Hepatocyte (in vitro differentiated cells): ENCODE data around the gene NSUN2.

ENCODE experiments used
- EZH2phosphoT487 ChIP-seq: fragments of 200-600 bp; sonication (generic); IDR thresholded peaks from one replicate; pipeline ENCODE4 v1.6.1; 2018; ENCODE audit warnings: antibody characterized with exemption, mild to moderate bottlenecking, low read depth, moderate library complexity; ENCODE audit not compliant: unreplicated experiment, severe bottlenecking
- TF ChIP-seq, protein P1 (sequence below): fragments of 200-600 bp; sonication (generic); IDR thresholded peaks from 2 replicates; pipeline ENCODE4 v1.5.1; 2016; ENCODE audit warnings: antibody characterized with exemption, mild to moderate bottlenecking; ENCODE audit not compliant: poor library complexity

DNA sequence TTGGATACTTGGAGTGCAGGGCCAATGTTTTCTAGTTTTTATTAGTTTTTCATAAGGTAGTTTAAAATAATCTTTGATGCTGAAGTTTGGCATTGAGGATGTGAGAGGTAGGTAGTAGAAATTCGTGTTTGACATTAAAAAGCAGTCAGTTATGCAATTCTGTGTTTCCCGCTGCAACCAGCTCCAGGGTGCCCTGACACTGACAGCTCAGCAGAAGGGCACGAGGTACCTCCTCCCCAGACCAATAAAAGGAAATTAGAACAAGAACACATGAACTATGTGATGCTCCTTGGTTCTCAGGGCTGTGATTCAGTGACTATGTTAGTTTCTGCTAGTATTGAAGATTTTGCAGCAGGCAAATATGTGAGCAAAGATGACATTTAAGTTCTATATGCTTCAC is 40.2 kb downstream of the NSUN2 start:
- TF ChIP-seq, protein P1, sequence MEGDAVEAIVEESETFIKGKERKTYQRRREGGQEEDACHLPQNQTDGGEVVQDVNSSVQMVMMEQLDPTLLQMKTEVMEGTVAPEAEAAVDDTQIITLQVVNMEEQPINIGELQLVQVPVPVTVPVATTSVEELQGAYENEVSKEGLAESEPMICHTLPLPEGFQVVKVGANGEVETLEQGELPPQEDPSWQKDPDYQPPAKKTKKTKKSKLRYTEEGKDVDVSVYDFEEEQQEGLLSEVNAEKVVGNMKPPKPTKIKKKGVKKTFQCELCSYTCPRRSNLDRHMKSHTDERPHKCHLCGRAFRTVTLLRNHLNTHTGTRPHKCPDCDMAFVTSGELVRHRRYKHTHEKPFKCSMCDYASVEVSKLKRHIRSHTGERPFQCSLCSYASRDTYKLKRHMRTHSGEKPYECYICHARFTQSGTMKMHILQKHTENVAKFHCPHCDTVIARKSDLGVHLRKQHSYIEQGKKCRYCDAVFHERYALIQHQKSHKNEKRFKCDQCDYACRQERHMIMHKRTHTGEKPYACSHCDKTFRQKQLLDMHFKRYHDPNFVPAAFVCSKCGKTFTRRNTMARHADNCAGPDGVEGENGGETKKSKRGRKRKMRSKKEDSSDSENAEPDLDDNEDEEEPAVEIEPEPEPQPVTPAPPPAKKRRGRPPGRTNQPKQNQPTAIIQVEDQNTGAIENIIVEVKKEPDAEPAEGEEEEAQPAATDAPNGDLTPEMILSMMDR = no peak
- no peak for TF ChIP-seq EZH2phosphoT487
